Trophoblast cell (in vitro differentiated cells and primary cell): Measurements from ENCODE around the gene NCAM1.

Source experiments
- DNase-seq, 2 donors: peaks; one replicate each; pipeline ENCODE4 v3.0.0-alpha.2; 2016
- H2AFZ ChIP-seq: 2 replicates; pipeline ENCODE4 v1.6.1; 2013; ENCODE audit warnings: low read length, moderate library complexity, mild to moderate bottlenecking; ENCODE audit not compliant: insufficient read depth, poor library complexity
- H2AK5ac ChIP-seq: 2 replicates; pipeline ENCODE4 v1.6.1; 2013; ENCODE audit warnings: mild to moderate bottlenecking, low read length
- H2BK120ac ChIP-seq: 2 replicates; pipeline ENCODE4 v1.6.1; 2013; ENCODE audit warnings: low read length, mild to moderate bottlenecking, moderate library complexity; ENCODE audit not compliant: insufficient read depth, poor library complexity
- H2BK12ac ChIP-seq: 2 replicates; pipeline ENCODE4 v1.6.1; 2013; ENCODE audit warnings: mild to moderate bottlenecking, low read length, moderate library complexity
- H2BK5ac ChIP-seq: 2 replicates; pipeline ENCODE4 v1.6.1; 2013; ENCODE audit warnings: low read length, low read depth, moderate library complexity, mild to moderate bottlenecking; ENCODE audit not compliant: poor library complexity
- H3K14ac ChIP-seq: 2 replicates; pipeline ENCODE4 v1.6.1; 2013; ENCODE audit warnings: mild to moderate bottlenecking, low read length
- H3K18ac ChIP-seq: 2 replicates; pipeline ENCODE4 v1.6.1; 2013; ENCODE audit warnings: mild to moderate bottlenecking, low read length
- H3K23ac ChIP-seq: 2 replicates; pipeline ENCODE4 v1.6.1; 2013; ENCODE audit warnings: low read length
- H3K27ac ChIP-seq: 2 replicates; pipeline ENCODE4 v1.5.1; 2013; ENCODE audit warnings: low read depth, mild to moderate bottlenecking, inconsistent platforms, low read length, moderate library complexity
- H3K27me3 ChIP-seq: 2 replicates; pipeline ENCODE4 v1.6.1; 2013; ENCODE audit warnings: inconsistent platforms, mild to moderate bottlenecking, low read length, moderate library complexity; ENCODE audit not compliant: insufficient read depth
- H3K36me3 ChIP-seq, 2 experiments: 1 replicate in 1 of 2; 2 replicates in 1 of 2; pipeline ENCODE4 v1.6.1; 2013; ENCODE audit warnings: low read length in 2 of 2, mild to moderate bottlenecking in 2 of 2, moderate library complexity in 1 of 2; ENCODE audit not compliant: insufficient read depth in 2 of 2, control insufficient read depth in 1 of 2
- H3K4ac ChIP-seq: 2 replicates; pipeline ENCODE4 v1.6.1; 2013; ENCODE audit warnings: low read depth, mild to moderate bottlenecking, low read length, moderate library complexity
- H3K4me1 ChIP-seq, 2 experiments: 1 replicate in 1 of 2; 2 replicates in 1 of 2; pipeline ENCODE4 v1.6.1; 2013; ENCODE audit warnings: low read length in 2 of 2, mild to moderate bottlenecking in 2 of 2, moderate library complexity in 1 of 2; ENCODE audit not compliant: insufficient read depth in 2 of 2, control insufficient read depth in 1 of 2
- H3K4me2 ChIP-seq: 2 replicates; pipeline ENCODE4 v1.6.1; 2013; ENCODE audit warnings: inconsistent platforms, mild to moderate bottlenecking, low read length, moderate library complexity
- H3K4me3 ChIP-seq: 2 replicates; pipeline ENCODE4 v1.5.1; 2013; ENCODE audit warnings: mild to moderate bottlenecking, low read depth, low read length, inconsistent platforms
- H3K79me1 ChIP-seq: one replicate; pipeline ENCODE4 v1.6.1; 2013; ENCODE audit warnings: low read length
- H3K79me2 ChIP-seq: 2 replicates; pipeline ENCODE4 v1.6.1; 2013; ENCODE audit warnings: low read length, mild to moderate bottlenecking; ENCODE audit not compliant: control insufficient read depth, insufficient read depth, poor library complexity
- H3K9ac ChIP-seq: 2 replicates; pipeline ENCODE4 v1.6.1; 2013; ENCODE audit warnings: mild to moderate bottlenecking, low read length
- H3K9me3 ChIP-seq: 2 replicates; pipeline ENCODE4 v1.6.1; 2013; ENCODE audit warnings: low read depth, mild to moderate bottlenecking, control low read depth, inconsistent platforms, low read length; ENCODE audit not compliant: insufficient read depth
- H4K12ac ChIP-seq: 2 replicates; pipeline ENCODE4 v1.6.1; 2013; ENCODE audit warnings: low read depth, mild to moderate bottlenecking, low read length, moderate library complexity
- H4K8ac ChIP-seq: 2 replicates; pipeline ENCODE4 v1.6.1; 2013; ENCODE audit warnings: low read depth, mild to moderate bottlenecking, low read length, moderate library complexity
- H4K91ac ChIP-seq: one replicate; pipeline ENCODE4 v1.6.1; 2013; ENCODE audit warnings: low read depth, mild to moderate bottlenecking, low read length, moderate library complexity
- WGBS: extraction: QIAGEN DNeasy Blood & Tissue Kit; methylation state at CpG from one replicate; pipeline ENCODE4 v1.1.7; 2013; ENCODE audit warnings: missing lambda C conversion rate; ENCODE audit not compliant: insufficient read length, insufficient coverage; ENCODE audit errors: extremely low coverage; 5-methylcytosine and 5-hydroxymethylcytosine counted together

NCAM1 gene

DNA sequence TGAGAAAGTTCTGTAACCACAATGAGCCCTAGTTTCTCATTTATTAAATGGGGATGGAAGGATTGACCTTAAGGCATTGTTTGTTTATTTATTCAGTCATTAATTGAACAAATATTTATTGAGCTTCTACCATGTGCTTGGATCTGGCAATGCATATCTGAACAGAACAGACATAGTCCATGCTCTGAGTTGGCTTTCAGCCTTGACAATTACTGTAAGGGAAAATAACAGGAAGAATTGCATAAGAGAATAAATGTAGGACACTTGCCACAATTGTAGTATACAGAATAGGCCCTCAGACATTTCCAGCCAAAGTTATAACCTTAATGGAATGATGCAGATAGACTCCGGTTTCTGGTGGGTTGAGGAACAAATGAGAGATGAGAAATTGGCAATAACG lies 192.6 kb downstream of the NCAM1 start:
- no CpG with 5 or more reads among the region's 2 CpGs for WGBS
- Histone ChIP-seq H3K18ac (no peak overlapping the region), H3K23ac (no peak overlapping the region)

DNA sequence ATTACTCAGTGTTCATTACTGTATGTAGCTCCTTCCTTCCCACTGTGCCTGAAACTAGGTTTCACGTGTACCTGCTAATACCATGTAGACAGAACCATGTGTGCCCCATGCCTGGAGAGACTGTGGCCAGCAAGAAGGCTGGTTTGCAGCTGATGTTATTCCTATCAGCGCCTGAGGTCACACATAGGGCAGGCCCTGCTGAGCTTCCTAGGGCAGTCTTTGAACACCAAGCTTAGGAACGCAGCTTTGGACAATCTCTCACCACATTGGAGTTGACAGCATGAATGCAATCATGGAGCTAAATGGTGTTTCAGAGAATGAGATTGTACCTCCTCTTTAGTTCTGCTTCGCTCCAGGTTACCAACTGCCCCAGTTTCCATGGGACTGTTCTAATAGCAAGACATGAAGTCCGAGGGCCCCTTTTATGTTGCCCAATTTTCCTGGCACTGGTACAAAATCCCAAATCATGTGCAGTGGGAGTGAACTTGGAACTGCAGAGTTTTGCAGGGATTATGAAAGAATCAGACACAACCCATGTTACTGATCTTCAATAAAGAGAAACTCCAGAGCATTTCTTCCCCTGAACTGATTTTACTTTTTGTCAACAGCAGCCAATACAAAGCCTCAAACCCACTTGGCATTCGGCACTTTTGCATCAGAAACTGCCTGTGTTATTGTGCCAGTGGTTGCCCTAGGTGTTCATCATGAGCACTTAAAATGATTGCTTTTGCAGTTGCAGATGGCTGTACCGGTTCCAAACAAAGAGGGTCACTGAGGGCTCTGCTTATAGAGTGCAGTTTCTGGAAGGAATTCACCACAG lies 199.0 kb downstream of the NCAM1 start:
- H3K4me1 ChIP-seq = peaks cover 0 to 4% of the 10 kb centered on the region in 2 experiments
- H3K9me3 ChIP-seq = no peaks in the 10 kb centered on the region
- no CpG with 5 or more reads among the region's 7 CpGs for WGBS
- peaks cover 2% of the 10 kb centered on the region for H3K79me2 ChIP-seq
- H2BK5ac ChIP-seq = no peak overlapping the region
- H3K9ac ChIP-seq = no peak overlapping the region
- no peak overlapping the region for H4K8ac ChIP-seq
- no peak overlapping the region for H4K91ac ChIP-seq
- H2BK12ac ChIP-seq = no peak overlapping the region
- H3K27me3 ChIP-seq = no peaks in the 10 kb centered on the region
- peak overlapping the region; percentile 63 for H4K12ac ChIP-seq
- no peak overlapping the region for H2AFZ ChIP-seq
- H2BK120ac ChIP-seq = no peak overlapping the region
- DNase-seq = no peak
- no peak overlapping the region for H3K27ac ChIP-seq
- no peak overlapping the region for H3K23ac ChIP-seq
- peak overlapping the region; percentile 29 for H3K14ac ChIP-seq
- no peak overlapping the region for H3K4ac ChIP-seq
- H2AK5ac ChIP-seq = no peak overlapping the region
- H3K18ac ChIP-seq = no peak overlapping the region
- no peaks in the 10 kb centered on the region for H3K36me3 ChIP-seq
- no peak overlapping the region for H3K4me2 ChIP-seq
- H3K4me3 ChIP-seq = no peak overlapping the region
- H3K79me1 ChIP-seq = no peaks in the 10 kb centered on the region

More for the DNA sequence above, 192.6 kb downstream of the NCAM1 start:
- Histone ChIP-seq H3K4me3 (no peak overlapping the region), H4K91ac (no peak overlapping the region), H3K9ac (no peak overlapping the region), H3K4me2 (no peak overlapping the region), H3K36me3 (no peaks in the 10 kb centered on the region), H3K27me3 (no peaks in the 10 kb centered on the region), H3K79me2 (no peaks in the 10 kb centered on the region), H3K9me3 (no peaks in the 10 kb centered on the region), H3K4ac (no peak overlapping the region), H4K12ac (no peak overlapping the region), H3K79me1 (no peaks in the 10 kb centered on the region), H4K8ac (no peak overlapping the region), H2BK12ac (no peak overlapping the region), H2AFZ (no peak overlapping the region), H2BK5ac (no peak overlapping the region), H3K27ac (no peak overlapping the region), H3K14ac (no peak overlapping the region), H3K4me1 (no peaks in the 10 kb centered on the region), H2BK120ac (no peak overlapping the region), H2AK5ac (no peak overlapping the region)
- DNase-seq = no peak

DNA sequence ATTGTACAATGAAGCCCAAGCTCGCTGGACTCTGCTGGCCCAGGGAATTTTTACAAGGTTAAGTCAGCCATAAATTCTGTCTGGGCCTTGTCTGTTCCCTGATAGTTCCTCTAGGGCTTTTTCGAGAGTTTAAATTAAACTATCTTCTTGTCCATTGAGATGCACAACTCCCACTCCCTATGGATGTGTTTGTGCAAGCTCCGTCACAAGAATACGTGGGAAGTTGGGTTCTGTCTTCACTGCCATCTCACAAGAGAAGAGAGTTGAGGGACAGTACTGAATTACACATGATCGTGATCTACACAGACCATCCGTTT lies 199.5 kb downstream of the NCAM1 start:
- Histone ChIP-seq H4K12ac (no peak overlapping the region), H4K8ac (no peak overlapping the region), H3K27me3 (no peaks in the 10 kb centered on the region), H3K79me1 (no peaks in the 10 kb centered on the region), H3K4ac (no peak overlapping the region), H3K14ac (no peak overlapping the region), H3K23ac (no peak overlapping the region), H2AK5ac (no peak overlapping the region), H3K27ac (no peak overlapping the region), H2BK12ac (no peak overlapping the region), H3K9me3 (no peaks in the 10 kb centered on the region), H3K9ac (no peak overlapping the region), H3K36me3 (no peaks in the 10 kb centered on the region), H2BK5ac (no peak overlapping the region), H3K79me2 (peaks cover 2% of the 10 kb centered on the region), H4K91ac (no peak overlapping the region), H3K4me3 (no peak overlapping the region), H3K4me2 (no peak overlapping the region), H2AFZ (no peak overlapping the region), H2BK120ac (no peak overlapping the region), H3K18ac (no peak overlapping the region), H3K4me1 (peaks cover 0 to 4% of the 10 kb centered on the region in 2 experiments)
- WGBS = no CpG with 5 or more reads among the region's 6 CpGs
- DNase-seq = no peak

DNA sequence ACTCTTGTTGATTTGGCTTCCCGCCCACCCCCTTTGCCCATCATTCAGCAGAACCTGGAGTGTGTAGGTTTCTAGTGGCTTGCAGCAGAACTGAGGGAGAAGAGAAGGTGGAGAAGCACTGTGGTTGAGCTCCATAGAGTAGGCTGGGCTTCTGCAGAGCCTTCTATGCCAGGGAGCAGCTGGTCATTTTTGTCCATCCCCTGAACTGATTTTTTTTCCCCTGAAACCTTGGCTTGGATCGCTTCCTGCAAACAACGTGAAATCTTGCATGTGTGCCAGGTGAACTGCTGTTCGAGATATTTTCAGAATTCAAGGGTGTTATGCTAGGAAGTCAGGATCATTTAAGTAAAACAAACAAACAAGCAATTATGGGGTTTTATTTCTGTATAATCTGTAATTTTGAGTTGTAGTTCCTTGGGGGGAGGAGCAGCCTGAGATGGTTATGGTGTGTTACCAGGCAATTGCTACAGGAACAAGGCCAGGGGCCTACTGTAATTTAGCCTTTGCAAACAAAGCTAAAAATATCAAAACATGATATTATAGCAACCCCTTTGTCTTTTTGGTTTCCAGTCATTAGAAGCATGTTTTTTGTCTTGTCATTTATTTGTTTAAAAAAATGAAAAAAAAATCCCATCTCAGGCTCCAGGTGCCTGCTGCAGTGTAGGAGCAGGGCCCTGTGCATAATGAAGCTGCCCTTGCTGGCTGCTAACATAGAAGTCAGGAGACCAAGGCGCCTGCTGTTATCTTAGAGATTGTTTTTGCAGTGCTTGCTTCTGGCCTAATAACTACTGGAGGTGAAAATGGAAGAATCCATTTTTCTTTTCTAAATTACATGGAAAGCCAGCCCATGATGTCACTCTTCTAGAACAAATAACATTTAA lies 200.7 kb downstream of the NCAM1 start:
- Histone ChIP-seq H2BK5ac (no peak overlapping the region), H2AK5ac (no peak overlapping the region), H2BK12ac (no peak overlapping the region), H3K4me1 (peaks cover 0 to 4% of the 10 kb centered on the region in 2 experiments), H3K27ac (no peak overlapping the region), H3K4me2 (no peak overlapping the region), H2AFZ (no peak overlapping the region), H3K27me3 (no peaks in the 10 kb centered on the region), H4K91ac (no peak overlapping the region), H3K18ac (no peak overlapping the region), H3K9ac (no peak overlapping the region), H3K9me3 (no peaks in the 10 kb centered on the region), H4K12ac (no peak overlapping the region), H2BK120ac (no peak overlapping the region), H3K23ac (no peak overlapping the region), H3K79me2 (peaks cover 2% of the 10 kb centered on the region), H4K8ac (no peak overlapping the region), H3K79me1 (no peaks in the 10 kb centered on the region), H3K4me3 (no peak overlapping the region), H3K4ac (no peak overlapping the region), H3K36me3 (no peaks in the 10 kb centered on the region), H3K14ac (no peak overlapping the region)
- no CpG with 5 or more reads among the region's 5 CpGs for WGBS
- no peak for DNase-seq
